Stimulated activated CD8-positive, alpha-beta memory T cell treated with anti-CD3 and anti-CD28 coated beads, Interleukin-15, amount 100 ng/mL, for 24 hours (primary cell): ENCODE measurements around the gene TRPV6.

Experiments used
- DNase-seq: peaks from one replicate; pipeline ENCODE4 v3.0.0-alpha.2; 2020; ENCODE audit warnings: low read depth

The TRPV6 gene

GRCh38 chr7:142908290-142908689 lies 22.7 kb upstream of the TRPV6 start:
- no peak for DNase-seq

GRCh38 chr7:142906643-142907042 lies 21.1 kb upstream of the TRPV6 start:
- no peak for DNase-seq

GRCh38 chr7:142905759-142906158 lies 20.2 kb upstream of the TRPV6 start:
- DNase-seq: no peak

- no peak for DNase-seq
These were observed 18.6 kb upstream of the TRPV6 start for GRCh38 chr7:142904128-142904527.

- no peak for DNase-seq
These were observed 16.1 kb upstream of the TRPV6 start for GRCh38 chr7:142901426-142902259.

GRCh38 chr7:142899661-142900060 lies 14.1 kb upstream of the TRPV6 start:
- DNase-seq: no peak

GRCh38 chr7:142898377-142899170 lies 13.0 kb upstream of the TRPV6 start:
- DNase-seq: no peak

- DNase-seq: no peak
These were observed 12.1 kb upstream of the TRPV6 start for GRCh38 chr7:142897691-142898090.

GRCh38 chr7:142896741-142897379 lies 11.3 kb upstream of the TRPV6 start:
- DNase-seq: no peak

- DNase-seq: no peak
These were observed 10.6 kb upstream of the TRPV6 start for GRCh38 chr7:142896151-142896550.

- no peak for DNase-seq
These were observed 9.5 kb upstream of the TRPV6 start for GRCh38 chr7:142894985-142895593.

- DNase-seq: no peak
These were observed 8.8 kb upstream of the TRPV6 start for GRCh38 chr7:142894112-142894984.

- DNase-seq: no peak
These were observed 7.4 kb upstream of the TRPV6 start for GRCh38 chr7:142892951-142893350.

- DNase-seq: no peak
These were observed 6.0 kb upstream of the TRPV6 start for GRCh38 chr7:142891490-142892082.

GRCh38 chr7:142890874-142891485 lies 5.4 kb upstream of the TRPV6 start:
- DNase-seq: no peak

GRCh38 chr7:142889816-142890215 lies 4.3 kb upstream of the TRPV6 start:
- DNase-seq: no peak

GRCh38 chr7:142887282-142888015 lies 1.9 kb upstream of the TRPV6 start:
- DNase-seq: no peak

- DNase-seq: no peak
These were observed 1.3 kb upstream of the TRPV6 start for GRCh38 chr7:142886866-142887265.

- no peak for DNase-seq
These were observed 1.3 kb downstream of the TRPV6 start for GRCh38 chr7:142884286-142884640.
